Subcutaneous abdominal adipose tissue (tissue), 5 donors: ENCODE data around the gene DHRSX.
"Not testable (repeated sequence)": the region's sequence is repeated elsewhere in the genome, so short reads cannot be mapped to it uniquely, and the experiment has no call there.

ENCODE experiments used
- H3K27ac ChIP-seq: one replicate; pipeline ENCODE4 v1.7.0; 2013; ENCODE audit warnings: low read depth, mild to moderate bottlenecking, inconsistent platforms, low read length, moderate library complexity
- H3K27me3 ChIP-seq, 5 donors: one replicate each; pipeline ENCODE4 v1.7.0; 2013; ENCODE audit warnings: low read length in 5 of 5, inconsistent platforms in 1 of 5; ENCODE audit not compliant: control insufficient read depth in 5 of 5, insufficient read depth in 4 of 5
- H3K36me3 ChIP-seq, 5 donors: one replicate each; pipeline ENCODE4 v1.7.0; 2013; ENCODE audit warnings: low read length in 5 of 5; ENCODE audit not compliant: control insufficient read depth in 5 of 5, insufficient read depth in 5 of 5
- H3K4me1 ChIP-seq, 5 donors: one replicate each; pipeline ENCODE4 v1.7.0; 2013; ENCODE audit warnings: low read length in 5 of 5, mild to moderate bottlenecking in 3 of 5, moderate library complexity in 1 of 5; ENCODE audit not compliant: control insufficient read depth in 5 of 5, insufficient read depth in 5 of 5
- H3K4me3 ChIP-seq, 5 donors: one replicate each; pipeline ENCODE4 v1.7.0; 2013; ENCODE audit warnings: low read length in 5 of 5, low read depth in 1 of 5
- H3K9ac ChIP-seq, 5 donors: one replicate each; pipeline ENCODE4 v1.7.0; 2013; ENCODE audit warnings: low read length in 5 of 5, mild to moderate bottlenecking in 4 of 5, moderate library complexity in 3 of 5
- H3K9me3 ChIP-seq, 5 donors: one replicate each; pipeline ENCODE4 v1.7.0; 2013; ENCODE audit warnings: low read length in 5 of 5; ENCODE audit not compliant: control insufficient read depth in 5 of 5
- donor health status: healthy.
- donor health status: healthy.
- donor health status: healthy.
- donor health status: healthy.
- donor health status: healthy.

DHRSX gene

DNA sequence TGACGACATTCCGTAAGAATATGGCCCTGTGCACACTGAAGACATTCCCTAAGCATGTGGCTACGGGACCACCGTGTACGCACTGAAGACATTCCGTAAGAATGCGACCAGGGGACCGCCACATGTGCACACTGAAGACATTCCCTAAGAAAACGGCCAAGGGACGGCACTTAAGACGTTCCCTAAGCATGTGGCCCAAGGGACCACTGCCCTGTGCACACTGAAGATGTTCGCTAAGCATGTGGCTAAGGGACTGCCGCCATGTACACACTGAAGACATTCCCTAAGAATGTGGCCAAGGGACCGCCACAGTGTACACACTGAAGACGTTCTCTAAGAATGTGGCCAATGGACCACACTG, 21.4 kb downstream of the DHRSX start:
- no peaks in the 10 kb centered on the region for H3K9me3 ChIP-seq
- peaks cover 0 to 10% (median 0%) of the 10 kb centered on the region in 5 donors for H3K36me3 ChIP-seq
- no peak overlapping the region for H3K27ac ChIP-seq
- peaks cover 2 to 12% (median 7%) of the 10 kb centered on the region in 5 donors for H3K4me1 ChIP-seq
- no peak overlapping the region for H3K4me3 ChIP-seq
- no peaks in the 10 kb centered on the region for H3K27me3 ChIP-seq
- no peak overlapping the region for H3K9ac ChIP-seq

DNA sequence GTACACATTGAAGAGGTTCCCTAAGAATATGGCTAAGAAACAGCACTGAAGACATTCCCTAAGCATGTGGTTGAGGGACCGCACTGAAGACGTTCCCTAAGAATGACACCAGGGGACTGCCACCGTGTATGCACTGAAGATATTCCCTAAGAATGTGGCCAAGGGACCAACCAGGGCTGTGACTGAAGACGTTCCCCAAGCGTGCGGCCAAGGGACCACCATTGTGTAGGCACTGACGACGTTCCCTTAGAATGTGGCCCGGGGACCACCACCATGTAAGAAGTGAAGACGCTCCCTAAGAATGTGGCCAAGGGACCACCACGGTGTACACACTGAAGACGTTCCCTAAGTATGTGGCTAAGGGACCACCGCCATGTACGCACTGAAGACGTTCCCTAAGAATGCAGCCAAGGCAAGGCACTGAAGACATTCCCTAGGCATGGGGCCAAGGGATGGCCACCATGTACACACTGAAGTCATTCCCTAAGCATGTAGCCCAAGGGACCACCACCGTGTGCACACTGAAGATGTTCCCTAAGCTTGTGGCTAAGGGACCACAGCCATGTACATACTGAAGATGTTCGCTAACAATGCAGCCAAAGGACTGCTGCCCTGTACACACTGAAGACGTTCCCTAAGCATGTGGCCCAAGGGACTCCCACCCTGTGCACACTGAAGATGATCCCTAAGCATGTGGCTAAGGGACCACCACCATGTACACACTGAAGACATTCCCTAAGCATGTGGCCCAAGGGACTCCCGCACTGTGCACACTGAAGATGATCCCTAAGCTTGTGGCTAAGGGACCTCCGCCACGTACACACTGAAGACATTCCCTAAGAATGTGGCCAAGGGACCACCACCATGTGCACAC, 22.0 kb downstream of the DHRSX start:
- Histone ChIP-seq H3K9ac (no peak overlapping the region), H3K27me3 (no peaks in the 10 kb centered on the region), H3K36me3 (peaks cover 0 to 10% (median 0%) of the 10 kb centered on the region in 5 donors), H3K4me3 (no peak overlapping the region), H3K4me1 (peaks cover 0 to 6% (median under 1%) of the 10 kb centered on the region in 5 donors), H3K9me3 (no peaks in the 10 kb centered on the region), H3K27ac (no peak overlapping the region)

DNA sequence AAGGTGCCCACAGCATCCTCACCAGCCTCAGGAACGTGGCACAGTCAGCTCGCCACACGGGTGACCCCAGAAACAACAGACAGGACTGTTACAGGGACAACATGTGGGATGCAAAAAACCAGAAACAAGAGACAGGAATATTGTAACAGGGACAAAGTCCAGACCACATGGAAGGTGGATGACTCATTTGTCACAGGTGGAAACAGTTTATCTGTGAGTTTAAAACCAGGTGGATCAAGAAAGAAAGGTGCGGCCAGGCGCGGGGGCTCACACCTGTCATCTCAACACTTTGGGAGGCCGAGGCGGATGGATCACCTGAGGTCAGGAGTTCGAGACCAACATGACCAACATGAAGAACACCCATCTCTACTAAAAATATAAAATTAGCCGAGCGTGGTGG, 23.5 kb downstream of the DHRSX start:
- not testable (repeated sequence) for H3K36me3 ChIP-seq

DNA sequence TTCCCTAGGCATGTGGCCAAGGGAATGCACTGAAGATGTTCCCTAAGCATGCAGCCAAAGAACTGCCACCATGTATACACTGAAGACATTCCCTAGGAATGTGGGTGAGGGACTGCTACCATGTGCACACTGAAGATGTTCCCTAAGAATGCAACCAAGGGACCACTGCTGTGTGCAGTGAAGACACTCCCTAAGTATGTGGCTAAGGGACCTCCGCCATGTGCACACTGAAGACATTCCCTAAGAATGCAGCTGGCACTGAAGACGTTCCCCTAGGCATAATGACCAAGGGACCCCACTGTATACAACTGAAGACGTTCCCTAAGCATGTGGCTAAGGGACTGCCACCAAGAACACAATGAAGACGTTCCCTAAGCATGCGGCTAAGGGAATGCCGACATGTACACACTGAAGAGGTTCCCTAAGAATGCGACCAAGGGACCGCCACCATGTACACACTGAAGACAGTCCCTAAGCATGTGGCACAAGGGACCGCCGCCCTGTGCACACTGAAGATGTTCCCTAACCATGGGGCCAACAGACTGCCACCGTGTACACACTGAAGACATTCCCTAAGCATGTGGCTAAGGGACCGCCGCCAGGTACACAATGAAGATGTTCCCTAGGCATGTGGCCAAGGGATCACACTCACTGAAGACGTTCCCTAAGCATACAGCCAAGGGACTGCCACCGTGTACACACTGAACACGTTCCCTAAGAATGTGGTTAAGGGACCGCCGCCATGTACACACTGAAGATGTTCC, 25.6 kb downstream of the DHRSX start:
- H3K27me3 ChIP-seq, result no peaks in the 10 kb centered on the region

More for the DNA sequence above, 23.5 kb downstream of the DHRSX start:
- H3K27me3 ChIP-seq, H3K27ac ChIP-seq, H3K9me3 ChIP-seq, H3K4me1 ChIP-seq, H3K4me3 ChIP-seq, H3K9ac ChIP-seq: not testable (repeated sequence)

DNA sequence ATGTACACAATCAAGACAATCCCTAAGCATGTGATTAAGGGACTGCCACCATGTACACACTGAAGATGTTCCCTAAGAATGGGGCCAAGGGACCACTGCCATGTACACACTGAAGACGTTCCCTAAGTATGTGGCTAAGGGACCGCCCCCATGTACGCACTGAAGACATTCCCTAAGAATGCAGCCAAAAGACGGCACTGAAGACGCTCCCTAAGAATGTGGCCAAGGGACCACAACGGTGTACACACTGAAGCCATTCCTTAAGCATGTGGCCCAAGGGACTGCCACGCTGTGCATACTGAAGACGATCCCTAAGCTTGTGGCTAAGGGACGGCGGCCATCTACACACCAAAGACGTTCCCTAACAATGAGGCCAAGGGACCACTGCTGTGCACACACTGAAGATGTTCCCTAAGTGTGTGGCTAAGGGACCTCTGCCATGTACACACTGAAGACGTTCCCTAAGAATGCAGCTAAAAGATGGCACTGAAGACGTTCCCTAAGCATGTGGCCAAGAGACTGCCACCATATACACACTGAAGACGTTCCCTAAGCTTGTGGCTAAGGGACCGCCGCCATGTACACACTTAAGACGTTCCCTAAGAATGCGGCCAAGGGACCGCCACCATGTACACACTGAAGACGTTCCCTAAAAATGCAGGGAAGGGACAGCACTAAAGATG, 26.4 kb downstream of the DHRSX start:
- no peak overlapping the region for H3K27ac ChIP-seq
- peaks cover 0 to 7% (median 0%) of the 10 kb centered on the region in 5 donors for H3K36me3 ChIP-seq
- no peak overlapping the region for H3K9ac ChIP-seq
- H3K4me3 ChIP-seq, result no peak overlapping the region
- H3K27me3 ChIP-seq, result no peaks in the 10 kb centered on the region
- H3K9me3 ChIP-seq, result no peaks in the 10 kb centered on the region
- peaks cover 0 to 5% (median 0%) of the 10 kb centered on the region in 5 donors for H3K4me1 ChIP-seq

More for the DNA sequence above, 25.6 kb downstream of the DHRSX start:
- Histone ChIP-seq H3K9ac (no peak overlapping the region), H3K9me3 (no peaks in the 10 kb centered on the region), H3K4me1 (peaks cover 0 to 5% (median 0%) of the 10 kb centered on the region in 5 donors), H3K36me3 (peaks cover 0 to 10% (median 0%) of the 10 kb centered on the region in 5 donors), H3K27ac (no peak overlapping the region), H3K4me3 (no peak overlapping the region)

DNA sequence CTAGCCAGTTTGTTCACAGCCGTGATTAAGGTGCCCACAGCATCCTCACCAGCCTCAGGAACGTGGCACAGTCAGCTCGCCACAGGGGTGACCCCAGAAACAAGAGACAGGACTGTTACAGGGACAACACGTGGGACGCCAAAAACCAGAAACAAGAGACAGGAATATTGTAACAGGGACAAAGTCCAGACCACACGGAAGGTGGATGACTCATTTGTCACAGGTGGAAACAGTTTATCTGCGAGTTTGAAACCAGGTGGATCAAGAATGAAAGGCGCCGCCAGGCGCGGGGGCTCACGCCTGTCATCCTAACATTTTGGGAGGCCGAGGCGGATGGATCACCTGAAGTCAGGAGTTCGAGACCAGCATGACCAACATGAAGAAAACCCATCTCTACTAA, 27.7 kb downstream of the DHRSX start:
- not testable (repeated sequence) for H3K27ac ChIP-seq, H3K9ac ChIP-seq, H3K4me3 ChIP-seq, H3K36me3 ChIP-seq, H3K27me3 ChIP-seq, H3K9me3 ChIP-seq, H3K4me1 ChIP-seq

DNA sequence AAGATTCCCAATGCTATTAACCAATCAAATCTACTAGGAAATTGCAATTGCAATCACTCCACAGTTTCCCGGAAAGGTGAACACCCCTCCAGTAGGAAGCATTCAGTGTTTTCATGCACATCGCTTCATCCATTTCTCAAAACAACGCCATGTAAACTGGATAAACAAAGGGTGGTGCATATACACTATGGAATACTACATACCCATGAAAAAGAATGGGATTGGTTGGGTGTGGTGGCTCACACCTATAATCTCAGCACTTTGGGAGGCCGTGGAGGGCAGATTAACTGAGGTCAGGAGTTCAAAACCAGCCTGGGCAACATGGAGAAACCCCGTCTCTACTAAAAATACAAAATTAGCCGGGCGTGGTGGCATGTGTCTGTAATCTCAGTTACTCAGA, 29.1 kb downstream of the DHRSX start:
- no peak overlapping the region for H3K27ac ChIP-seq
- no peak overlapping the region for H3K9ac ChIP-seq
- H3K4me3 ChIP-seq, result no peak overlapping the region
- H3K36me3 ChIP-seq, result no peaks in the 10 kb centered on the region
- no peaks in the 10 kb centered on the region for H3K27me3 ChIP-seq
- no peaks in the 10 kb centered on the region for H3K9me3 ChIP-seq
- peaks cover 0 to 5% (median 0%) of the 10 kb centered on the region in 5 donors for H3K4me1 ChIP-seq

DNA sequence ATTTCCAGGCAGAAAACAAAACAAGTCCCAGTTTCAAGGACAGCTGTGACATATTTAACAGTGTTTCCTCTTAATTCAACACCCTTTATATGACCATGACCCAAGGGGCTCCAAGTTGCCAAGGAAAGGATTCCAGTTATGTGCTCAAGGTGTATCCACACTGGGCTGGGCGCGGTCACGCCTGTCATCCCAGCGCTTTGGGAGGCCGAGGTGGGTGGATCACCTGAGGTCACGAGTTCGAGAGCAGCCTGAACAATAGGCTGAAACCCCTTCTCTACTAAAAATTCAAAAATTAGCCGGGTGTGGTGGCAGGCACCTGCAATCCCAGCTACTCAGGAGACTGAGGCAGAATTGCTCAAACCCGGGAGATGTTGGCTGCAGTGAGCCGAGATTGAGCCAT, 29.6 kb downstream of the DHRSX start:
- not testable (repeated sequence) for H3K9ac ChIP-seq, H3K27ac ChIP-seq, H3K36me3 ChIP-seq, H3K27me3 ChIP-seq, H3K9me3 ChIP-seq, H3K4me3 ChIP-seq, H3K4me1 ChIP-seq

DNA sequence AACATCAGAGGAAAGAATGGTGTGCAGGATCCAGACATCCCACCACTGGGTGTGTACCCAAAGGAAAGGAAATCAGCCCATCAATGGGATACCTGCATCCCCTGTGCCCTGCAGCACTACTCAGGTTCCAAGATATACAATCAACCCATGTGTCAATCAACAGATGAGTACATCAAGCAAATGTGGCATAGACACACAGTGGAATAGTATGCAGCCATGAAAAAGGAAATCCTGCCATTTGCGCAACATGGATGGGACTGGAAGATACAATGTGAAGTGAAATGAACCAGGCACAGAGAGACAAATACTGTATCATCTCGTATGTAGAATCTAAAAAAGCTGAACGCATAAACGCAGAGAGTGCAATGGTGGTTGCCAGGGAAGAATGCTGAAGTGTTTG, 30.9 kb downstream of the DHRSX start:
- H3K4me1 ChIP-seq, H3K4me3 ChIP-seq, H3K9ac ChIP-seq, H3K9me3 ChIP-seq, H3K27ac ChIP-seq, H3K27me3 ChIP-seq, H3K36me3 ChIP-seq: not testable (repeated sequence)

DNA sequence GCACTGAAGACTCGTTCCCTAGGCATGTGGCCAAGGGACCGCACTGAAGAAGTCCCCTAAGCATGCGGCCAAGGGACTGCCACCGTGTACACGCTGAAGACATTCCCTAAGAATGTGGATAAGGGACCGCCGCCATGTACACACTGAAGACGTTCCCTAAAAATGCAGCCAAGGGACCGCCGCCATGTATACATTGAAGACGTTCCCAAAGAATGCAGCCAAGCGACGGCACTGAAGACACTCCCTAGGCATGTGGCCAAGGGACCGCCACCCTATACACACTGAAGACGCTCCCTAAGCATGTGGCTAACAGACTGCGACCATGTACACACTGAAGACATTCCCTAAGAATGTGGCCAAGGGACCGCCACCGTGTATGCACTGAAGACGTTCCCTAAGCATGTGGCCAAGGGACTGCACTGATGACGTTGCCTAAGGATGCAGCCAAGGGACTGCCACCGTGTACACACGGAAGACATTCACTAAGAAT, 31.5 kb downstream of the DHRSX start:
- Histone ChIP-seq H3K4me3 (no peak overlapping the region), H3K4me1 (no peaks in the 10 kb centered on the region), H3K9ac (no peak overlapping the region), H3K27me3 (no peaks in the 10 kb centered on the region), H3K27ac (no peak overlapping the region), H3K9me3 (no peaks in the 10 kb centered on the region), H3K36me3 (no peaks in the 10 kb centered on the region)
